Posterior vena cava (tissue), 2 donors: ENCODE data around the gene NEDD4L. TPM values are rescaled to one million over a fixed set of nuclear protein-coding genes. Genes with fewer than 3 reads are reported as not detected.

Source experiments
- DNase-seq: peaks from one replicate; pipeline ENCODE4 v3.0.0-alpha.2; 2020; ENCODE audit warnings: low spot score
- intact Hi-C, 2 donors: fragments of 100-400 bp; cut with DNase I; formaldehyde crosslinking; loops; one replicate each; pipeline versions ENCODE4 v1.14.1 to v1.14.2; 2022 to 2023
- total RNA-seq, 2 donors: library from RNA; stranded (reverse); fragmentation: NEBNext Ultra II Directional; extraction: Animal tissue kit (Norgen Biotek cat#: 25700); gene quantifications; one replicate each; pipeline ENCODE4 v1.2.1, GENCODE V29; 2021
- donor health status: DM: yes; HTN: yes; CAD: no.
- donor health status: DM: yes; HTN: yes; CAD: no.

NEDD4L gene
- total RNA-seq, 2 donors from 2014 or later: 11.3 to 14.9 TPM

- no peak for DNase-seq
- intact Hi-C loops: loop anchor here in 1 of 2 donors (10.0 kb wide), 2 partner anchors 85 to 265 kb away; partner anchors contain the start of gene NEDD4L
Observed at GRCh38 chr18:58309610-58310239, 265.7 kb downstream of the NEDD4L start.

- intact Hi-C loops: loop anchor here in 1 of 2 donors (10.0 kb wide), 2 partner anchors 86 to 266 kb away; partner anchors contain the start of gene NEDD4L
- no peak for DNase-seq
Observed at GRCh38 chr18:58310517-58310916, 266.5 kb downstream of the NEDD4L start.

GRCh38 chr18:58311390-58311789, 267.4 kb downstream of the NEDD4L start:
- intact Hi-C loops: loop anchor here in 1 of 2 donors (10.0 kb wide), 2 partner anchors 87 to 267 kb away; partner anchors contain the start of gene NEDD4L
- DNase-seq: no peak

- no peak for DNase-seq
- intact Hi-C loops: loop anchor here in 1 of 2 donors (10.0 kb wide), 2 partner anchors 89 to 269 kb away; partner anchors contain the start of gene NEDD4L
Observed at GRCh38 chr18:58313491-58314032, 269.5 kb downstream of the NEDD4L start.

- no peak for DNase-seq
- intact Hi-C loops: loop anchor here in 1 of 2 donors (10.0 kb wide), 2 partner anchors 89 to 269 kb away; partner anchors contain the start of gene NEDD4L
Observed at GRCh38 chr18:58314284-58314683, 270.3 kb downstream of the NEDD4L start.

- no peak for DNase-seq
- intact Hi-C loops: loop anchor here in 1 of 2 donors (10.0 kb wide), 2 partner anchors 90 to 270 kb away; partner anchors contain the start of gene NEDD4L
Observed at GRCh38 chr18:58315041-58315440, 271.0 kb downstream of the NEDD4L start.

- DNase-seq: no peak
- intact Hi-C loops: loop anchor here in 1 of 2 donors (10.0 kb wide), 2 partner anchors 91 to 271 kb away; partner anchors contain the start of gene NEDD4L
Observed at GRCh38 chr18:58315739-58316215, 271.8 kb downstream of the NEDD4L start.

GRCh38 chr18:58316396-58317342, 272.6 kb downstream of the NEDD4L start:
- no peak for DNase-seq
- intact Hi-C loops: loop anchor here in 1 of 2 donors (10.0 kb wide), 2 partner anchors 92 to 272 kb away; partner anchors contain the start of gene NEDD4L

- DNase-seq: no peak
Observed at GRCh38 chr18:58319719-58320118, 275.7 kb downstream of the NEDD4L start.

GRCh38 chr18:58320907-58321561, 277.0 kb downstream of the NEDD4L start:
- intact Hi-C loops: no loop called here
- DNase-seq: no peak

More at GRCh38 chr18:58319719-58320118, 275.7 kb downstream of the NEDD4L start:
- intact Hi-C loops: loop anchor here in 1 of 2 donors (10.0 kb wide), 2 partner anchors 95 to 275 kb away; partner anchors contain the start of gene NEDD4L

- intact Hi-C loops: no loop called here
- DNase-seq: no peak
Observed at GRCh38 chr18:58321986-58322385, 278.0 kb downstream of the NEDD4L start.

- intact Hi-C loops: no loop called here
Observed at GRCh38 chr18:58322464-58322863, 278.4 kb downstream of the NEDD4L start.

GRCh38 chr18:58323866-58324762, 280.1 kb downstream of the NEDD4L start:
- intact Hi-C loops: no loop called here
- no peak for DNase-seq

More at GRCh38 chr18:58322464-58322863, 278.4 kb downstream of the NEDD4L start:
- DNase-seq: no peak

GRCh38 chr18:58324824-58325480, 280.9 kb downstream of the NEDD4L start:
- intact Hi-C loops: no loop called here
- no peak for DNase-seq

- no peak for DNase-seq
- intact Hi-C loops: no loop called here
Observed at GRCh38 chr18:58325494-58325893, 281.5 kb downstream of the NEDD4L start.

GRCh38 chr18:58334061-58334460, 290.0 kb downstream of the NEDD4L start:
- intact Hi-C loops: no loop called here
- DNase-seq: no peak

GRCh38 chr18:58335223-58335622, 291.2 kb downstream of the NEDD4L start:
- intact Hi-C loops: no loop called here

More at GRCh38 chr18:58335223-58335622, 291.2 kb downstream of the NEDD4L start:
- DNase-seq: no peak
